ENCODE measurements around the gene LTBP1.

- TF ChIP-seq, protein P1, sequence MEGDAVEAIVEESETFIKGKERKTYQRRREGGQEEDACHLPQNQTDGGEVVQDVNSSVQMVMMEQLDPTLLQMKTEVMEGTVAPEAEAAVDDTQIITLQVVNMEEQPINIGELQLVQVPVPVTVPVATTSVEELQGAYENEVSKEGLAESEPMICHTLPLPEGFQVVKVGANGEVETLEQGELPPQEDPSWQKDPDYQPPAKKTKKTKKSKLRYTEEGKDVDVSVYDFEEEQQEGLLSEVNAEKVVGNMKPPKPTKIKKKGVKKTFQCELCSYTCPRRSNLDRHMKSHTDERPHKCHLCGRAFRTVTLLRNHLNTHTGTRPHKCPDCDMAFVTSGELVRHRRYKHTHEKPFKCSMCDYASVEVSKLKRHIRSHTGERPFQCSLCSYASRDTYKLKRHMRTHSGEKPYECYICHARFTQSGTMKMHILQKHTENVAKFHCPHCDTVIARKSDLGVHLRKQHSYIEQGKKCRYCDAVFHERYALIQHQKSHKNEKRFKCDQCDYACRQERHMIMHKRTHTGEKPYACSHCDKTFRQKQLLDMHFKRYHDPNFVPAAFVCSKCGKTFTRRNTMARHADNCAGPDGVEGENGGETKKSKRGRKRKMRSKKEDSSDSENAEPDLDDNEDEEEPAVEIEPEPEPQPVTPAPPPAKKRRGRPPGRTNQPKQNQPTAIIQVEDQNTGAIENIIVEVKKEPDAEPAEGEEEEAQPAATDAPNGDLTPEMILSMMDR (IDR thresholded peaks at IDR 0.05): no peak
- TF ChIP-seq POLR2AphosphoS5 (IDR thresholded peaks at IDR 0.05; ENCODE audit: low read depth, low read length) (no peak), TCF7L2 (IDR thresholded peaks at IDR 0.05; ENCODE audit: low read depth, low read length) (no peak), SIN3A (IDR thresholded peaks at IDR 0.05; ENCODE audit: borderline replicate concordance, insufficient read depth, low read depth, low read length) (no peak)
- TF ChIP-seq, protein P2, sequence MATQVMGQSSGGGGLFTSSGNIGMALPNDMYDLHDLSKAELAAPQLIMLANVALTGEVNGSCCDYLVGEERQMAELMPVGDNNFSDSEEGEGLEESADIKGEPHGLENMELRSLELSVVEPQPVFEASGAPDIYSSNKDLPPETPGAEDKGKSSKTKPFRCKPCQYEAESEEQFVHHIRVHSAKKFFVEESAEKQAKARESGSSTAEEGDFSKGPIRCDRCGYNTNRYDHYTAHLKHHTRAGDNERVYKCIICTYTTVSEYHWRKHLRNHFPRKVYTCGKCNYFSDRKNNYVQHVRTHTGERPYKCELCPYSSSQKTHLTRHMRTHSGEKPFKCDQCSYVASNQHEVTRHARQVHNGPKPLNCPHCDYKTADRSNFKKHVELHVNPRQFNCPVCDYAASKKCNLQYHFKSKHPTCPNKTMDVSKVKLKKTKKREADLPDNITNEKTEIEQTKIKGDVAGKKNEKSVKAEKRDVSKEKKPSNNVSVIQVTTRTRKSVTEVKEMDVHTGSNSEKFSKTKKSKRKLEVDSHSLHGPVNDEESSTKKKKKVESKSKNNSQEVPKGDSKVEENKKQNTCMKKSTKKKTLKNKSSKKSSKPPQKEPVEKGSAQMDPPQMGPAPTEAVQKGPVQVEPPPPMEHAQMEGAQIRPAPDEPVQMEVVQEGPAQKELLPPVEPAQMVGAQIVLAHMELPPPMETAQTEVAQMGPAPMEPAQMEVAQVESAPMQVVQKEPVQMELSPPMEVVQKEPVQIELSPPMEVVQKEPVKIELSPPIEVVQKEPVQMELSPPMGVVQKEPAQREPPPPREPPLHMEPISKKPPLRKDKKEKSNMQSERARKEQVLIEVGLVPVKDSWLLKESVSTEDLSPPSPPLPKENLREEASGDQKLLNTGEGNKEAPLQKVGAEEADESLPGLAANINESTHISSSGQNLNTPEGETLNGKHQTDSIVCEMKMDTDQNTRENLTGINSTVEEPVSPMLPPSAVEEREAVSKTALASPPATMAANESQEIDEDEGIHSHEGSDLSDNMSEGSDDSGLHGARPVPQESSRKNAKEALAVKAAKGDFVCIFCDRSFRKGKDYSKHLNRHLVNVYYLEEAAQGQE (IDR thresholded peaks at IDR 0.05; ENCODE audit: insufficient read depth in 1 of 2, low read depth in 2 of 2, low read length in 1 of 2): no peak
These were observed 418.7 kb downstream of the LTBP1 start for GRCh38 chr2:33365264-33365970.

Measured in Panc1 (cell line).